Measurements from ENCODE around the gene SP3.
A peak's percentile ranks its signal among the peaks of the same experiment; 100 is the strongest.

The SP3 gene

GRCh38 chr2:173884025-173884802 lies 81.0 kb downstream of the SP3 start:
- DNase-seq: no peak

GRCh38 chr2:173881886-173882285 lies 83.3 kb downstream of the SP3 start:
- no peak for DNase-seq

DNA sequence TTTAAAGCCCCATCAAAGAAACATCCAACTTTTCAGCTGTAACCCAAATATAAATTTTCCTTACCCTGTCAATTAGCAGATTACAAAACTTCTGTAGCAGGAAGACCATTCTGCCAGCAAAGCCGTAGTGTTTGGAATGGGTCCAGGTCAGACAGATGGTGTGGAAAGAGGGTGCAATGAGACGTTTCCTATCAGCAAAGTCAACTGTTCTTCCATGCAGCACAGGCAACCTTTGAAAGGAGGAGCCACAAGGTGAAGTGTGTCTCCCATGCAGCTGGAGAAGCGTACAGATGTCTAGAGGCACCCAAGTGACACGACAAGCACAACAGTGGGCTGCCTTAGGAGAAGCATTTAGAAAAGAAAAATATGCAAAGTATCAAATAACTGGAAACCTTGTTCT lies 83.7 kb downstream of the SP3 start:
- peak; percentile 1 for DNase-seq

DNA sequence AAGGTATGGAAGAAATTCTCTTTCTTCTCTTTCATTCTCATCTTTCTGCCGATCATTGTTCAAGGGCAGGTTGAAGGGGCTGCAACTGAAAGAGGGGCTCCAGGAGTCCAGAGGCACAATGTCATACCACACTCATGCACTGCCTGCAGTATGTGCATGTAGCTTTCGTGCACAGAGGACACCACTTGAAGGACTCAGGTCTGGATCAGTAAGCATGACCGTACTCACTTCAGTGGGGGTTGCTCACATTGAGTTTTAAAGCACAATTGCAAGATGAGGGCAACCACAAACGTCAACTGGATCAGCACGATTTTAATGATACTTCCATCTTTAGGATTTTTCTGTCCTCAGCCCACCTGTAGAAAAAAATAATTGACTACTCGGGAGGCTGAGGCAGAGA lies 84.6 kb downstream of the SP3 start:
- no peak for DNase-seq

GRCh38 chr2:173876833-173877413 lies 88.2 kb downstream of the SP3 start:
- DNase-seq: no peak

- no peak for DNase-seq
These were observed 90.3 kb downstream of the SP3 start for GRCh38 chr2:173874894-173875237.

DNA sequence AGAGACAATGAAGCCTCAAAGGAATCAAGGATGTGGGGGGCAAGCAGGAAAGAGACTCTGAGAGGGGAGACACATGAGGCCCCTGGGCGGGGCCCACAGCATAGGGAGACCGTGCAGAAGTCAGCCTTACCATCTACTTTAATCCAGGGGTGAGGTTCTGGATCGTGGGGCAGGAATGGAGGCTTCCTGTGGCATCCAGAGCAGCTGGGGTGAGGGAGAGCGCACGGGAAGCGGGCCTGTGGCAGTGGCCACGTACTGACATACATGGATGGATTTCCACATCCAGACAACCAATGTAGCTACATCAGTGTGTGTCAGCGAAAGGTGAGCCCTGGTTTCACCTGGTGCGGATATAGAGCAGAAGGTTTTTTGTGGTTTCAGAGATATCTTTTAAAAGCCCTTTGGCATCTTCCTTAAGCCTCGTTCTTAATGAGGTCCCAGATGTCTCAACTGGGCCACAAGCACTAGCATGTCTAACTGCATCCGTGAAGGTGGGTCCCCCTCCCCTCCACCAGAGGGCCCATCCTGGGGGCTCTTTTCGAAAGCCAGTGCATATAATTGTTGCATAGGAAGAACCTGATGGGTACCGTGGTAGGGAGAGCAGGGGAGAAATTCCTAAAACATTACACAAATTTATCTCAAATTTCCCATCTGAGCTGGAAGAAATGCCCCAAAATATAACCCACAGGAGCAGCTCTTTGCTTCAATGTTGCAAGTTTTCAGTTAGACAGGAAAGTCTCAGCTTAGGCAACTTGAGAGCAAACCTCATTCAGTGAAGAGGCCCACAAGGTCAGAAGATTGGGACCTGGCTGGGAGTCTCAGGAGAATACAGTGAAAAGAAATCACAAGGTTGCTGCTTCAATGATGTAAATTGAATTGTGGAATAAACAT lies 90.9 kb downstream of the SP3 start:
- no peak for DNase-seq

DNA sequence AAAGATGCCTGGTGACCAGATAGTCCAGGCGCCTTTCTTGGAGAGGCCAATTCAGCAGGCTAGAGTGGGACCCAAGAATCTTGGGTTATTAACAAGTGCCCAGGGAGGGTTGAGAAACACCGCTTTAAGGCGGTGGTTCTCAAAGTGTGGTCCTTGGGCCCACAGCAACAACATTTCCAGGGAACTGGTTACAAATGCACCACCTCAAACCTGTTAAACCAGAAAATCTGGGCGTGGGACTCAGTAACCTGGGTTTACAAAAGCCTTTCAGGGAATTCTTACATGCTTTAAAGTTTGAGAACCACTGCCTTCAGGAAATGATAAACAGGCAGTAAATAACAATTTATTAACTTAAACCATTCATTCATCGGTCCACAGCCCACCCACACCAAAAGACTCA lies 92.5 kb downstream of the SP3 start:
- no peak for DNase-seq

- DNase-seq: no peak
These were observed 95.6 kb downstream of the SP3 start for GRCh38 chr2:173869244-173870229.

- DNase-seq: no peak
These were observed 96.8 kb downstream of the SP3 start for GRCh38 chr2:173868406-173868805.

- no peak for DNase-seq
These were observed 98.1 kb downstream of the SP3 start for GRCh38 chr2:173866874-173867618.

DNA sequence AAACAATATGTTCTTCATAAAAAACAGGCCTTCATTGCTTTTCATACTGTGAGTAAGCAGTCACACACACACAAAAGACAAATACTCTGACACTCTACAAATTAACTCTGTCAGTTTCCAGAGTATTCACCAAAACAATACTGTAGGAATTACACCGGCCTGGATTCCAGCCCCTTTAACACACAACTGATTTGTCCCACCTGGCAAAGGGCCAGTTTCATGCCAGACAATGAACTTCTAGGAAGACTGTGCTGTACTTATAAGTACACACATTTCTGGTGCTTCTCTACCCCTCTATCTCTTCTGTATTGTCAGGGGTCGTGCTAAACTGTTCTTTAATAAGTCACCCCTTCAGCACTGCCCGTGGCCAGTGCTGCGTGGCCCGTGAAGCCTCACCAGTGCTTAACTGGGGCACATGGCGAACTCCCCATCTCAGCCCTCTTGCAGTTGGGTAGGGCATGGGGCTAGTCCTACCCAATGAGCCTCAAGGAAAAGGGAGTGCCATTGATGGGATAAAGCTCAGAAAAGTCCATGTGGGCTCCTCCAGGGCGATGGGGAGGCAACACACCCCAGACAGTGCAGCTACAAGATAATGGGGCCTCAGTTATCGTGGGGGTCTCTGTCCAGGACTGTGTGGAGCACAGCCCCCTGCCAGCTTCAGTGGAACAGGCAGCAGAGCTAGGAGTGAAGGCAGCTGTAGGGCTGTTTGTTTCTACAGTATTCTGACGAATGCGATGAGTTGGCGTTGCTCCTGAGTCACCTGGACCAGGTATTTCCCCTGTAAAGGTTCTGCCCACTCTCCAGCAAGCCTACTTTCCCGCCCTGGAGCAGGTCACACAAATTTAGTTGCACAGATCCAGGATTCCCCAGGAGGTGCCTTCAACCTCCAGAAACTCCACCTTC lies 99.0 kb downstream of the SP3 start:
- DNase-seq: no peak

DNA sequence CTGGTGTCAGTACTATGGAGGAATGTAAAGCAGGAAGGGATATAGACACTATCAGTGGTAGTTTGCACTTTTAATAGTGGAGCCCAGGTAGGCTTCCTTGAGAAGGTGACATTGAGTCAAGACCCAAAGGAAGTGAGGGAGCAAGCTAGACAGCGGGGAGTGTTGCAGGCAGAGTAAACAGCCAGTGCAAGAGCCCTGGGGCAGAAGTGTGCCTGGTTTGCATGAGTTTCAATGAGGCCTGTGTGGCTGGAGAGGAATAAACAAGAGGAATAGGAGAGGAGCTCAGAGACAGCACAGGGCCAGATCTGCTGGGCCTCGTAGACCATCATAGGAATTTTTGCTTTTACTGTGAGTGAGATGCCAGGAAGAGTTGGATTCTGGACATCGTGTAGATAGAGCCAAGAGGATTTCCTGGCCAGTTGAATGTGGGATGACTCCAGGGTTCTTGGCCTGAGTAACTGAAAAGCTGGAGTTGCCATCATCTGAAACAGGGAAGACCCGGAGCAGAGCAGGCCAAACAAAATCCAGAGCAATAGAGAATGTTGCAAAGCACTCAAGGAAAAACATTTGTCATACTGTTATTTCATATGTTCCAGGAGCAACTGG lies 102.5 kb downstream of the SP3 start:
- no peak for DNase-seq

- DNase-seq: no peak
These were observed 104.6 kb downstream of the SP3 start for GRCh38 chr2:173860566-173860965.

DNA sequence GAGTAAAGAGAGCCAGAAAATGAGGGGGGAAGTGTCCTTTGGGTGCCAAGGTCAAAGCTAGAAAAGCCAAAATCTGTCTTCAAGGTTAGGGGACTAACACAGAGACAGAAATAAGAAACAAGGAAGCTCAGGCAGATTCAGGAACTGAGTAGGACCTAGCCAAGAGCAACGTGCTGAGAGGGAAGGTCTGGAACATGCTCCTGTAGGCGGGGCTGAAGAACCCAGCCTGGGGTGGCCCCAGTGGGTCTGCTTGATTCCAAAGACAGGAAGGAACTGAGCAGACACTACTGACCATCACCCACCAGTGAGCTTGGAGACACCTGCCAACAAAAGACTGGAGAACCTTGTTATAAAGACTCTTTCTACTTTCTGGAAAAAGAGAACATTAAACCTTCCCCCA lies 105.1 kb downstream of the SP3 start:
- DNase-seq: no peak

DNA sequence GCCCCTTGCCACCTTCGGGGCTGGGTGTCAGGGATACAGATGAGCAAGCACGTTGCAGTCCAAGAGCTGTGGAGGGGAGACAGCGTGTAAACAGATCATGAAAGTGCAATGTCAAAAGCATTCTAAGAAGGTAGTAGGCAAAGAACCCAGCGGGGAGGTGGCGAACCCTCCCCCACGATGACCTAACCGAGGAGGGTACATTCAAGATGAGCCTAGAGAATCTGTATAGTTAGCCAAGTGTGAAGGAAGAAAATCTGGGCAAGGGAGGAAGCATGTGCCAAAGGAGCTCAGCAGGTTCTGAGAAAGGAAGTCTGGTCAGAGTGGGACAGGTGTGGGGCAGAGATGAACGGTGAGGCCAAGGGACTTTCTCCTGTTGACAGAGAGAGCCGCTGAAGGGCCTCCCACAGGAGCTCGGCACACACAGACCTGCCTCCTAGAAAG lies 106.9 kb downstream of the SP3 start:
- DNase-seq: no peak

Measured in T1000 (cell line).